GM18502 (cell line): Measurements from ENCODE around the gene HPCA.
"Not testable (repeated sequence)": the region's sequence is repeated elsewhere in the genome, so short reads cannot be mapped to it uniquely, and the experiment has no call there.

Experiments
- ATAC-seq: cut with Tn5 transposase; IDR thresholded peaks from one replicate; pipeline ENCODE4 v1.9.1; 2021; ENCODE audit warnings: mild to moderate bottlenecking; ENCODE audit not compliant: unreplicated experiment, poor library complexity

HPCA gene

GRCh38 chr1:32900956-32901822, 14.9 kb downstream of the HPCA start, which contains the start of gene TMEM54:
Gene TMEM54, minus strand, starts transcription at chr1:32901389. Its CDS starts 151 bp downstream, at chr1:32901238.
- no peak for ATAC-seq

DNA sequence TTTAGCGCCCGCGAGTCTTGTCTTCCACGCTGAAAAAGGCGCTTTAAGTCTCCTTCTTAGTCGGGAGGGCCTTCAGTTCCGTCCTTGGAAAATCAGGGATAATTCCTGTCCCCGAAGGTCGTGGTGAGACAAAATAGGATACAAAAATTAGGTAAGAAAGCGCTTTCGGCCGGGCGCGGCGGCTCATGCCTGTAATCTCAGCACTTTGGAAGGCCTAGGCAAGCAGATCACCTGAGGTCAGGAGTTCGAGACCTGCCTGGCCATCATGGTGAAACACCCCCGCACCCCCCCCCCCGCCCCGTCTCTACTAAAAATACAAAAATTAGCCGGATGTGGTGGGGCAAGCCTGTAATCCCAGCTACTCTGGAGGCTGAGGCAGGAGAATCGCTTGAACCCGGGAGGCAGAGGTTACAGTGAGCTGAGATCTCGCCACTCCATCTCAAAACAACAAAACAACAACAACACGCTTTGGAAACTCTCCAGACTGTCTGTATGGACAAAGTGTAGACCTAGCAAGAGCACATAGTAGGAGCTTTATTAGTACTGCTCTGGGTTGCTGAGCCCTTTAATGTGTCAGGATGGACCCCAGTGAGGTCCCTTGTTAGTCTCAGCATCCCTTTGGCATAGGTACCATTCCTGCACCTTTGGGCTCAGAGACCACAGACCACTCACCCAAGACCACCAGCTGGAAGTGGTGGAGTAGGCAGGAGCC, 15.7 kb downstream of the HPCA start:
- no peak for ATAC-seq

- no peak for ATAC-seq
Measured at GRCh38 chr1:32902535-32902920, 16.2 kb downstream of the HPCA start.

DNA sequence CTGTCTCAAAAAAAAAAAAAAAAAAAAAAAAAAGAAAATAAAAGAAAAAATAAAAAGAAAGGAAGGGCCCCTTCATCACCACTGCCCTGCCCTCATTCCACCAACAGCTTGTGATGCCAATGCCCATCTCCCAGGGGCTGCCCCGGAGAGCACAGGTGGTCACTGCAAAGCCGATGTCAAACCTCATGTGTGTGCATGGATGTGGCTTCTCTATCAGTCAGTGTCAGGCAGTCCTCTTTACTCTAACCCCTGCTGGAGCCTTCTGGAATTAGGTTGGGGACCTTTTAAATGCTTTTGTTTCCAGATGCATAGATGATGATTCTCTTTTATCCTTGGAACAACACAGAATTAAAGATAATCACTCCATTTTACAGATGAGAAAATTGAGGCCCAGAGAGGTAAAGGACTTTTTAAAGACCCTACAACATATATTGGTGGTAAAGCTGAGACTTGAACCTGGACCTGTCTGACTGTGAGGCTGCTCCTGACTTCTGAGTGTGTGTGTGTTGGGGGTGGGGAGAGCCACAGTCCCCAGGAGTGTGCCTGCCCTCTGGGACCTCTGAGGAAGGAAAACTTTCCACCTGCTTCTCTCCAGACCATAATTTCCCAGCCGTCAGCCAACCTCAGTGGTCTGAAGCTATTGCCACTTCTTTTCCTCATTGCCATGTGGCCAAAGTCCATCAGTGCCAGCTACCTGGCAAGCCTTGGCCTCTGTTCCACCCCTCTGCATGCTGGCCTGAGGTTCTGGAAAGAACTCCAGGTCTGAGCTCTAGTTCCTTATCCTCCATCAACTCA, 17.9 kb downstream of the HPCA start:
- ATAC-seq: no peak

DNA sequence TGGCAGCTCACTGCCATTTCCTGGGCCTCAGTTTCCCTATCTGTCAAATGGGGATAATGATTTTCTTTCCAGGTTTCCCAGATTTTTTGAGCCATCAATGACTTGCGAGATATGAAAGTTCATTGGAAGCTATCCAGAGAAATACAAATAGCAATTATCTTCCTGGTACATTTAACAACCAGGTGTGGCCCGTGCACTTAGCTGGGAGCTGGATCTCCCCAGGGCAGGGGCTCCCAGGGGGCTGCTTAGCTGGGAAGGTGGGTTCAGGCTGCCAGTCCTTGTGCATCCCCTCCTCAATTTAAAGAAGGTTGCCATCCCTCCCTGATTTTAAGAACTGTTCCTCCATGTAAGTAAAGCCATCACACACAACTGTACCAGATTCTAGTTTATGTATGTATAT, 18.5 kb downstream of the HPCA start:
- no peak for ATAC-seq

DNA sequence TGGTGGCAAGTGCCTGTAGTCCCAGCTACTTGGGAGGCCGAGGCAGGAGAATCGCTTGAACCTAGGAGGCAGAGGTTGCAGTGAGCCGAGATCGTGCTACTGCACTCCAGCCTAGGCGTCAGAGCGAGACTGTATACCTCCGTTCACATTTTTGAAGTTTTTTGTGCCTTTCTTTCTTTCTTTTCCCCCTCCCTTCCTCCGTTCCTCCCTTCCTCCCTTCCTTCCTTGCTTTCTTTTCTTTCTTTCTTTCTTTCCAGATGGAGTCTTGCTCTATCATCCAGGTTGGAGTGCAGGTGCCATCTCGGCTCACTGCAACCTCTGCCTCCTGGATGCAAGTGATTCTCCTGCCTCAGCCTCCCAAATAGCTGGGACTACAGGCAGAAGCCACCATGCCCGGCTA, 19.3 kb downstream of the HPCA start:
- not testable (repeated sequence) for ATAC-seq

- no peak for ATAC-seq
Measured at GRCh38 chr1:32906654-32907053, 20.4 kb downstream of the HPCA start.

- ATAC-seq: no peak
Measured at GRCh38 chr1:32907435-32907834, 21.1 kb downstream of the HPCA start.

GRCh38 chr1:32910319-32910718, 24.0 kb downstream of the HPCA start:
- no peak for ATAC-seq

- ATAC-seq: no peak
Measured at GRCh38 chr1:32915766-32916706, 29.7 kb downstream of the HPCA start.

GRCh38 chr1:32917521-32917920, 31.2 kb downstream of the HPCA start:
- ATAC-seq: no peak

GRCh38 chr1:32918179-32918578, 31.9 kb downstream of the HPCA start:
- ATAC-seq: no peak

DNA sequence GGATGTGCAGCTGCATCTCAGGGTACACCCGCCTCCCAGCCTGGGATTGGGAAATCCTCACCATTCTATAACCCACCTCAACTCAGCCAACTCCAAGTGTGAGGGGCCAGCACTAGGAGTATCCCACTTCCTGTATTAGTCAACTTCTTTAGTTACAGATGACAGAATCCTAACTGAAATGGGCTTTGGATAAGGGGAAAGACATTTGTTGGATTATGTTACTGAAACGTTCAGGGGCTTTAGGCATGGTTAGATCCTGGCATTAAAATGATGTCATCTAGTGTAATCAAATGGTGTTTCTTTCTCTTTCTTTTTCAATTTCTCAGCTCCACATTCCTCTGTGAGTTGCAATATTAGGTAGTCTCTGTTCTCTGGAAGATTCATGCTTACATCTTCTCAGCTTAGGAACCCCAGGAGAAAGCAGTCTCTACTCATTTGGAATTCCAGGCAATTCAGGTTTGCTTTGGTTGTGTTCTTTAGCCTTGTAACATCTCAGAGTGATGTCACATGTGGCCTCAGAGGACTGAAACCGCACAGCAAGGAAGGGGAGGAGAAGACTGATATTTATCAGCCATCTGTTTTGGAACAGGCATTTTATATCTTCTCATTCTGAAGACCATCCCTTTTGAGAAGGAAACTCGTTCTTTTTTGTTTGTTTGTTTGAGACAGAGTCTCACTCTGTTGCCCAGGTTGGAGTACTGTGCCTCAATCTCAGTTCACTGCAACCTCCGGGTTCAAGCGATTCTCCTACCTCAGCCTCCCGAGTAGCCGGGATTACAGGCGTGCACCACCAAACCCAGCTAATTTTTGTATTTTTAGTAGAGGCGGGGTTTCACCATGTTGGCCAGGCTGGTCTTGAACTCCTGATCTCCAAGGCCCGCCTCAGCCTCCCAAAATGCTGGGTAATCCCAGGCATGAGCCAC, 33.8 kb downstream of the HPCA start:
- no peak for ATAC-seq

GRCh38 chr1:32920833-32921232, 34.5 kb downstream of the HPCA start:
- no peak for ATAC-seq

DNA sequence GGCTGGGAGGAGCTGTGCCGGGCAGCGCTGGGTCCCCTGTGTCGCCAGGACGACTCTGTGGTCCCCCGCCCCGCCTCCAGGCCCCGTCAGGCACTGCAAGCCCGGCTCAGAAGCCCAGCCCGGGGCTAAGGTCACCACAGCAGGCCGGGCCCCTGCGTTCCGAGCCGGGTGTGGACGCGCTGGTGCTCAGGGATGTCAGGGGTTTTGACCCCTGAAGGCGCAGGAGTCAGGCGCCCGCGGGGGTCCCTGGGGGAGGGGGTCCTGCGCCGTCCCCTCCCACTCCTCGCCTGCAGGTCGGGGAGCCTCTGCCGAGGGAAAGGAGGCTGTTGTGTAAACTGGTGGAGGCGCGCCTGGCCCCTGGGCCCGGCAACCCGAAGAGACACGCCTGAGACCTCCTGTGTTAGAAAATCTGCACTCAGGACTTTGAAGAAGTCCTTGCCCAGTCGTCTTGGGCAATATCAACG, 38.6 kb downstream of the HPCA start:
- ATAC-seq: no peak

- no peak for ATAC-seq
Measured at GRCh38 chr1:32925403-32926162, 39.3 kb downstream of the HPCA start.

GRCh38 chr1:32926562-32926961, 40.3 kb downstream of the HPCA start:
- ATAC-seq: no peak

DNA sequence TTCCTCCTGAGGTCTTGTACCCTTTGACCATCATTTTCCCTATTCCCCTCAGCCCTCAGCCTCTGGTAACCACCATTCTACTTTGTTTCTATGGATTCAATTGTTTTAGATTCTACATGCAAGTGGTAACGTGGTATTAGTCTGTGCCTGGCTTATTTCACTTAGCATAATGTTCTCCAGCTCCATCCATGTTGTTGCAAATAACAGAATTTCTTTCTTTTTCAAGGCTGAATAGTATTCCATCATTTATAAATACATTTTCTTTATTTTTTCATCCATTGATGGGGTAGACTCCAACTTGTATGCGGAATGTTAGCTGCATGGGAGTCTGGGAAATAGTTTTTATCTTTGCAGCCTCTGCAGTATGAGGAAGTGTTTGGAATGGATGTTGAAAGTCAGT, 41.1 kb downstream of the HPCA start:
- no peak for ATAC-seq
